NCI-H1105 (cell line): ENCODE measurements around the gene ZG16.
A peak's percentile ranks its signal among the peaks of the same experiment; 100 is the strongest.
"Not testable (repeated sequence)": the region's sequence is repeated elsewhere in the genome, so short reads cannot be mapped to it uniquely, and the experiment has no call there.

Source experiments
- DNase-seq: peaks from one replicate; lab custom pipeline; 2025; lab: John Stamatoyannopoulos, UW

The ZG16 gene

GRCh38 chr16:29787155-29787554, 9.1 kb downstream of the ZG16 start:
- not testable (repeated sequence) for DNase-seq

GRCh38 chr16:29789775-29790182, 11.7 kb downstream of the ZG16 start:
- DNase-seq, result no peak

GRCh38 chr16:29790183-29790948, 12.3 kb downstream of the ZG16 start, which contains the start of gene KIF22:
Gene KIF22, plus strand, starts transcription at chr16:29790751. Its CDS starts 9 bp downstream, at chr16:29790760.
- peak; percentile 98 for DNase-seq

- no peak for DNase-seq
Measured at GRCh38 chr16:29790949-29791844, 13.1 kb downstream of the ZG16 start.

GRCh38 chr16:29791845-29792807, 14.1 kb downstream of the ZG16 start:
- DNase-seq, result no peak

GRCh38 chr16:29793153-29793552, 15.1 kb downstream of the ZG16 start:
- not testable (repeated sequence) for DNase-seq

- no peak for DNase-seq
Measured at GRCh38 chr16:29794231-29794710, 16.2 kb downstream of the ZG16 start.

- no peak for DNase-seq
Measured at GRCh38 chr16:29802416-29802935, 24.4 kb downstream of the ZG16 start.

GRCh38 chr16:29804020-29804419, 26.0 kb downstream of the ZG16 start:
- no peak for DNase-seq

- DNase-seq, result peak; percentile 33
Measured at GRCh38 chr16:29804455-29805231, 26.6 kb downstream of the ZG16 start.

- DNase-seq, result peak; percentile 99
Measured at GRCh38 chr16:29805232-29806098, 27.4 kb downstream of the ZG16 start.

- DNase-seq, result no peak
Measured at GRCh38 chr16:29806099-29806579, 28.1 kb downstream of the ZG16 start, which contains the start of gene MAZ. Gene MAZ, plus strand, starts transcription at chr16:29806529. Its CDS starts 173 bp downstream, at chr16:29806702.

- DNase-seq, result peak; percentile 56
Measured at GRCh38 chr16:29806641-29807425, 28.8 kb downstream of the ZG16 start.

GRCh38 chr16:29807426-29808218, 29.6 kb downstream of the ZG16 start:
- DNase-seq, result peak; percentile 59

GRCh38 chr16:29808219-29808900, 30.3 kb downstream of the ZG16 start:
- DNase-seq, result no peak

- no peak for DNase-seq
Measured at GRCh38 chr16:29809031-29809747, 31.1 kb downstream of the ZG16 start.
